Panc1 (cell line): ENCODE results near the gene SLC22A2. TPM values are rescaled to one million over a fixed set of nuclear protein-coding genes. Genes with fewer than 3 reads are reported as not detected.

Source experiments
- ATAC-seq: fragments of 200-7000 bp; cut with Tn5 transposase; 2 replicates; pipeline ENCODE4 v1.9.1; 2020; ENCODE audit warnings: mild to moderate bottlenecking, moderate library complexity
- BruUV-seq: library from RNA; stranded (reverse); fragments of 400-500 nt; replicated peaks from 2 replicates; lab custom pipeline; 2021; lab: Mats Ljungman, UMichigan
- CTCF ChIA-PET: fragments of 300-600 bp; sonication (Branson Sonifier 250); formaldehyde crosslinking; loops from one replicate; lab custom pipeline; 2022; ENCODE audit warnings: antibody characterized with exemption; lab: Charles Lee
- POLR2A ChIA-PET: fragments of 300-600 bp; sonication (Branson Sonifier 250); formaldehyde crosslinking; loops from one replicate; lab custom pipeline; 2022; ENCODE audit warnings: antibody characterized with exemption; lab: Charles Lee
- DNase-seq: peaks from one replicate; pipeline ENCODE4 v3.0.0-alpha.2; 2010; ENCODE audit warnings: low read depth, low spot score
- H3K27ac ChIP-seq: 2 replicates; pipeline ENCODE4 v1.5.1; 2011; ENCODE audit warnings: mild to moderate bottlenecking, low read length, inconsistent platforms
- H3K27me3 ChIP-seq: fragments of 200-500 bp; sonication (Bioruptor generic); 2 replicates; pipeline ENCODE4 v1.6.0; 2014; ENCODE audit warnings: low read length, inconsistent platforms; ENCODE audit not compliant: control insufficient read depth, insufficient read depth
- H3K36me3 ChIP-seq: fragments of 200-500 bp; sonication (Bioruptor generic); 2 replicates; pipeline ENCODE4 v1.5.1; 2014; ENCODE audit warnings: inconsistent platforms, mild to moderate bottlenecking, low read length, moderate library complexity; ENCODE audit not compliant: control insufficient read depth, insufficient read depth
- H3K4me1 ChIP-seq: 2 replicates; pipeline ENCODE4 v1.5.1; 2011; ENCODE audit warnings: inconsistent platforms, mild to moderate bottlenecking, low read length, moderate library complexity; ENCODE audit not compliant: control insufficient read depth, insufficient read depth
- H3K4me3 ChIP-seq, 2 experiments: 2 replicates each; pipeline ENCODE4 v1.5.1; 2011 to 2012; ENCODE audit warnings: low read depth in 2 of 2, low read length in 2 of 2, mild to moderate bottlenecking in 2 of 2, inconsistent platforms in 1 of 2, moderate library complexity in 1 of 2
- H3K9me3 ChIP-seq: fragments of 200-500 bp; sonication (Bioruptor generic); 2 replicates; pipeline ENCODE4 v1.5.1; 2014; ENCODE audit warnings: low read depth, mild to moderate bottlenecking, inconsistent platforms, low read length, moderate library complexity; ENCODE audit not compliant: control insufficient read depth, insufficient read depth
- POLR2AphosphoS5 ChIP-seq: IDR thresholded peaks from 2 replicates; pipeline ENCODE4 v1.6.1; 2012; ENCODE audit warnings: mild to moderate bottlenecking, low read depth, low read length, moderate library complexity
- SIN3A ChIP-seq: IDR thresholded peaks from 2 replicates; pipeline ENCODE4 v1.6.1; 2012; ENCODE audit warnings: low read depth, mild to moderate bottlenecking, low read length, moderate library complexity, borderline replicate concordance; ENCODE audit not compliant: insufficient read depth
- TCF7L2 ChIP-seq: IDR thresholded peaks from 2 replicates; pipeline ENCODE4 v1.6.1; 2011; ENCODE audit warnings: mild to moderate bottlenecking, low read depth, low read length, inconsistent platforms
- in situ Hi-C: cut with HindIII; loops from 2 replicates; pipeline ENCODE4 v1.10.0; 2016; ENCODE audit warnings: low sequenced_read_pairs, low pct_unique_long_range_greater_than_20kb
- intact Hi-C: fragments of 100-400 bp; cut with micrococcal nuclease; formaldehyde crosslinking; loops from one replicate; pipeline ENCODE4 v1.10.0; 2022; ENCODE audit not compliant: unreplicated experiment
- total RNA-seq: library from RNA; stranded (reverse); gene quantifications from one replicate; pipeline ENCODE4 v1.2.1, GENCODE V29; 2021; ENCODE audit not compliant: unreplicated experiment
- TF ChIP-seq, protein P1 (sequence below): fragments of 450-650 bp; IDR thresholded peaks from 2 replicates; pipeline ENCODE4 v1.5.1; 2017; ENCODE audit warnings: mild to moderate bottlenecking
- TF ChIP-seq, protein P2 (sequence below), 2 experiments: IDR thresholded peaks; 2 replicates each; pipeline ENCODE4 v1.6.1; 2011 to 2012; ENCODE audit warnings: low read depth in 2 of 2, control low read depth in 1 of 2, low read length in 1 of 2, mild to moderate bottlenecking in 1 of 2, moderate library complexity in 1 of 2; ENCODE audit not compliant: insufficient read depth in 1 of 2

Gene SLC22A2
- total RNA-seq, 1 experiment from 2014 or later = not detected

DNA sequence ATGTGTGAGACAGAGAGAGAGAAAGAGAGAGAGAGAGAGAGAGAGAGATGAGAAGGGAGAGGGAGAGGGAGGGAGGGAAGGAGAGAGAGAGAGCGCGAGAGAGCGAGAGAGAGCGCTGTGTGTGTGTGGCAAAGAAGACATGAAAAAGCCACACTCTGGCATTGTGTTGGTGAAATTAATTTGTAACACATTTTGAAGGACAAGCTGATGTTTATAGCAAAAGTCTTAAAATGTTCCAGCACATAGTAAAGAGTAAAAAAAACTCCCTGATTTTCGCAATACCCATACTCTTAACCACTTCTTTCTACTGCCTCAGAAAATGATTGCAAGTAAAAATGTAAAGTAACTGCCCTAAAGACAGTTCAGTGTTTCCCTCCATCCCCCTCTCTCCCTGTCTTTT is 80.3 kb downstream of the SLC22A2 start:
- CTCF ChIA-PET = no interaction called here
- Histone ChIP-seq H3K4me3 (no peak overlapping the region), H3K4me1 (no peaks in the 10 kb centered on the region), H3K36me3 (no peaks in the 10 kb centered on the region), H3K27ac (no peak overlapping the region), H3K9me3 (no peaks in the 10 kb centered on the region), H3K27me3 (no peaks in the 10 kb centered on the region)
- in situ Hi-C loops (no loop called here), intact Hi-C loops (no loop called here)
- no peak for ATAC-seq
- no TSS peak for BruUV-seq
- no peak for TF ChIP-seq TCF7L2
- DNase-seq = no peak
- POLR2A ChIA-PET = no interaction called here

DNA sequence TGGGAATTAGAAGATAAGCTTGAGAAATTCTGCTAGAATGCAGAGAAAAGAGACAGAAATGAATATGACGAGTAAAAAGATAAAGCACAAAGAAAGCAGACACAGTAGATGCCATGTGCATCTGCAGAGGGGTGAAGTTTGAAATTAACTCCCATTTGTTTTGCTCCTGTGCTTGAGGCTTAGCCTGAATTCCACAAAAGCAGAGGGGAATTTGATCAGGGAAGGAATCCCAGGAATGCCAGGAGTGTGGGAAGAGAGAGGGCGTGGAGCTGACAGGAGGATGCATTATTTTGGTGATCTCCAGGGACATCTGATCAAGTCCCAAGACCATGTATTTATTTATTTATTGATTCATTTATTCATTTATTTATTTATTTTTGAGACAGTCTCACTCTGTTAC is 81.4 kb downstream of the SLC22A2 start:
- no peak for DNase-seq
- intact Hi-C loops (no loop called here), in situ Hi-C loops (no loop called here)

DNA sequence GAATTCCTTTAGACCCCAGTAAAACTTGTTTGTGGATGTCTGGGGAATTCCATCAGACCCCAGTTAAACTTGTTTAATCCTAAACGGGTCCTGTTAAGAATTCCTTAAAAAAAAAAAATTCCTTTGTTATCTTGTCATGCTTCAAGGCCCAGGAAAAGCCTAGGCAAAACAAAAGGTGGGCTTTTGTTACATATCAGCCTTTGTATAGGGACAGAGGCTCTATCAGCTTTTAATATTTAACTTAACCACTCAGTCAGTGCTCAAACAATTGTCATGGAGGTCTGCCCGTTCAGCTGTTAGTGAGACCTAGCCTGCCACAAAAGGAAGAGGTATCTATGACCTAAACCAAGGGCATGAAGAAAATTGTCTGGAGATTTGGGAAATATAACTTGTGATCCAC is 83.9 kb downstream of the SLC22A2 start:
- ATAC-seq = no peak
- no peak for DNase-seq
- in situ Hi-C loops = no loop called here
- Histone ChIP-seq H3K4me3 (no peak overlapping the region), H3K27ac (no peak overlapping the region), H3K9me3 (no peaks in the 10 kb centered on the region), H3K27me3 (no peaks in the 10 kb centered on the region), H3K4me1 (no peaks in the 10 kb centered on the region), H3K36me3 (no peaks in the 10 kb centered on the region)
- intact Hi-C loops = no loop called here
- POLR2A ChIA-PET = no interaction called here
- CTCF ChIA-PET = no interaction called here
- BruUV-seq = no TSS peak
- TF ChIP-seq, protein P1, sequence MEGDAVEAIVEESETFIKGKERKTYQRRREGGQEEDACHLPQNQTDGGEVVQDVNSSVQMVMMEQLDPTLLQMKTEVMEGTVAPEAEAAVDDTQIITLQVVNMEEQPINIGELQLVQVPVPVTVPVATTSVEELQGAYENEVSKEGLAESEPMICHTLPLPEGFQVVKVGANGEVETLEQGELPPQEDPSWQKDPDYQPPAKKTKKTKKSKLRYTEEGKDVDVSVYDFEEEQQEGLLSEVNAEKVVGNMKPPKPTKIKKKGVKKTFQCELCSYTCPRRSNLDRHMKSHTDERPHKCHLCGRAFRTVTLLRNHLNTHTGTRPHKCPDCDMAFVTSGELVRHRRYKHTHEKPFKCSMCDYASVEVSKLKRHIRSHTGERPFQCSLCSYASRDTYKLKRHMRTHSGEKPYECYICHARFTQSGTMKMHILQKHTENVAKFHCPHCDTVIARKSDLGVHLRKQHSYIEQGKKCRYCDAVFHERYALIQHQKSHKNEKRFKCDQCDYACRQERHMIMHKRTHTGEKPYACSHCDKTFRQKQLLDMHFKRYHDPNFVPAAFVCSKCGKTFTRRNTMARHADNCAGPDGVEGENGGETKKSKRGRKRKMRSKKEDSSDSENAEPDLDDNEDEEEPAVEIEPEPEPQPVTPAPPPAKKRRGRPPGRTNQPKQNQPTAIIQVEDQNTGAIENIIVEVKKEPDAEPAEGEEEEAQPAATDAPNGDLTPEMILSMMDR = no peak
- TF ChIP-seq SIN3A = no peak
- TF ChIP-seq, protein P2, sequence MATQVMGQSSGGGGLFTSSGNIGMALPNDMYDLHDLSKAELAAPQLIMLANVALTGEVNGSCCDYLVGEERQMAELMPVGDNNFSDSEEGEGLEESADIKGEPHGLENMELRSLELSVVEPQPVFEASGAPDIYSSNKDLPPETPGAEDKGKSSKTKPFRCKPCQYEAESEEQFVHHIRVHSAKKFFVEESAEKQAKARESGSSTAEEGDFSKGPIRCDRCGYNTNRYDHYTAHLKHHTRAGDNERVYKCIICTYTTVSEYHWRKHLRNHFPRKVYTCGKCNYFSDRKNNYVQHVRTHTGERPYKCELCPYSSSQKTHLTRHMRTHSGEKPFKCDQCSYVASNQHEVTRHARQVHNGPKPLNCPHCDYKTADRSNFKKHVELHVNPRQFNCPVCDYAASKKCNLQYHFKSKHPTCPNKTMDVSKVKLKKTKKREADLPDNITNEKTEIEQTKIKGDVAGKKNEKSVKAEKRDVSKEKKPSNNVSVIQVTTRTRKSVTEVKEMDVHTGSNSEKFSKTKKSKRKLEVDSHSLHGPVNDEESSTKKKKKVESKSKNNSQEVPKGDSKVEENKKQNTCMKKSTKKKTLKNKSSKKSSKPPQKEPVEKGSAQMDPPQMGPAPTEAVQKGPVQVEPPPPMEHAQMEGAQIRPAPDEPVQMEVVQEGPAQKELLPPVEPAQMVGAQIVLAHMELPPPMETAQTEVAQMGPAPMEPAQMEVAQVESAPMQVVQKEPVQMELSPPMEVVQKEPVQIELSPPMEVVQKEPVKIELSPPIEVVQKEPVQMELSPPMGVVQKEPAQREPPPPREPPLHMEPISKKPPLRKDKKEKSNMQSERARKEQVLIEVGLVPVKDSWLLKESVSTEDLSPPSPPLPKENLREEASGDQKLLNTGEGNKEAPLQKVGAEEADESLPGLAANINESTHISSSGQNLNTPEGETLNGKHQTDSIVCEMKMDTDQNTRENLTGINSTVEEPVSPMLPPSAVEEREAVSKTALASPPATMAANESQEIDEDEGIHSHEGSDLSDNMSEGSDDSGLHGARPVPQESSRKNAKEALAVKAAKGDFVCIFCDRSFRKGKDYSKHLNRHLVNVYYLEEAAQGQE (IDR thresholded peaks at IDR 0.05; ENCODE audit: insufficient read depth in 1 of 2, low read depth in 2 of 2, low read length in 1 of 2) = no peak
- no peak for TF ChIP-seq POLR2AphosphoS5
- no peak for TF ChIP-seq TCF7L2

More for the DNA sequence above, 81.4 kb downstream of the SLC22A2 start:
- POLR2A ChIA-PET = no interaction called here
- Histone ChIP-seq H3K36me3 (no peaks in the 10 kb centered on the region), H3K4me3 (no peak overlapping the region), H3K27me3 (no peaks in the 10 kb centered on the region), H3K4me1 (no peaks in the 10 kb centered on the region), H3K9me3 (no peaks in the 10 kb centered on the region), H3K27ac (no peak overlapping the region)
- TF ChIP-seq TCF7L2 (no peak), SIN3A (no peak), POLR2AphosphoS5 (no peak)
- TF ChIP-seq, protein P2 (IDR thresholded peaks at IDR 0.05; ENCODE audit: insufficient read depth in 1 of 2, low read depth in 2 of 2, low read length in 1 of 2) = no peak
- TF ChIP-seq, protein P1 = no peak
- BruUV-seq = no TSS peak
- ATAC-seq = no peak
- CTCF ChIA-PET = no interaction called here
